ENCODE data around the gene SLC18A3. TPM values are rescaled to one million over a fixed set of nuclear protein-coding genes. Genes with fewer than 3 reads are reported as not detected.

The SLC18A3 gene
- total RNA-seq, 1 experiment from 2014 or later = not detected

GRCh38 chr10:49598164-49598856 lies 11.8 kb upstream of the SLC18A3 start:
- Mint-ChIP-seq H3K9me3 (ENCODE audit: low read depth, unreplicated experiment) (no peaks in the 10 kb centered on the region), H3K27me3 (ENCODE audit: unreplicated experiment) (peaks cover 65% of the 10 kb centered on the region), H3K27ac (ENCODE audit: unreplicated experiment) (no peak overlapping the region), H3K36me3 (ENCODE audit: insufficient read depth, unreplicated experiment) (peaks cover 5% of the 10 kb centered on the region), H3K4me1 (ENCODE audit: low read depth, unreplicated experiment) (peaks cover 21% of the 10 kb centered on the region), H3K4me3 (ENCODE audit: low read depth, unreplicated experiment) (no peak overlapping the region)
- no peak for DNase-seq
- CTCF ChIA-PET = no interaction called here
- TF ChIP-seq, protein P1, sequence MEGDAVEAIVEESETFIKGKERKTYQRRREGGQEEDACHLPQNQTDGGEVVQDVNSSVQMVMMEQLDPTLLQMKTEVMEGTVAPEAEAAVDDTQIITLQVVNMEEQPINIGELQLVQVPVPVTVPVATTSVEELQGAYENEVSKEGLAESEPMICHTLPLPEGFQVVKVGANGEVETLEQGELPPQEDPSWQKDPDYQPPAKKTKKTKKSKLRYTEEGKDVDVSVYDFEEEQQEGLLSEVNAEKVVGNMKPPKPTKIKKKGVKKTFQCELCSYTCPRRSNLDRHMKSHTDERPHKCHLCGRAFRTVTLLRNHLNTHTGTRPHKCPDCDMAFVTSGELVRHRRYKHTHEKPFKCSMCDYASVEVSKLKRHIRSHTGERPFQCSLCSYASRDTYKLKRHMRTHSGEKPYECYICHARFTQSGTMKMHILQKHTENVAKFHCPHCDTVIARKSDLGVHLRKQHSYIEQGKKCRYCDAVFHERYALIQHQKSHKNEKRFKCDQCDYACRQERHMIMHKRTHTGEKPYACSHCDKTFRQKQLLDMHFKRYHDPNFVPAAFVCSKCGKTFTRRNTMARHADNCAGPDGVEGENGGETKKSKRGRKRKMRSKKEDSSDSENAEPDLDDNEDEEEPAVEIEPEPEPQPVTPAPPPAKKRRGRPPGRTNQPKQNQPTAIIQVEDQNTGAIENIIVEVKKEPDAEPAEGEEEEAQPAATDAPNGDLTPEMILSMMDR (IDR thresholded peaks at IDR 0.05; ENCODE audit: unreplicated experiment) = no peak
- BruUV-seq (replicated peaks) = no TSS peak
- intact Hi-C loops (cut with micrococcal nuclease; ENCODE audit: unreplicated experiment) = loop anchor here (10.0 kb wide), 2 partner anchors 166 to 316 kb away; partner anchors contain the start of gene OGDHL

DNA sequence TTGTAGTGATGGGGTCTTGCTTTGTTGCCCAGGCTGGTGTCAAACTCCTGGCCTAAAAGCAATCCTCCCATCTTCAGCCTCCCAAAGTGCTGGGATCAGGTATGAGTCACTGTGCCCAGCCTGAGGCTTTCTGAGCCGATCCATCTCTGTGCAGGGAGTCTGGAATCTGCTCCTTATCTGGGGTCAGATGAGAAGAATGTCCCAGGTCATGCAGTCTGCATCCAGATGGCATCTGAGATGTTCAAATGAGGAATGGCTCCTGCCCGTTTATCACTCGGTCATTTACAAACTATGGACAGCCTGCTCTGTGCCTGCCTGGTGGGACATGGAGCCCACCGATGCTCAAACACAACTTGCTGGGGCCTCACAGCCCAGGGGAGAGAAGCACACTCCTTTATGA lies 11.1 kb upstream of the SLC18A3 start:
- H3K36me3 Mint-ChIP-seq (ENCODE audit: insufficient read depth, unreplicated experiment) = peaks cover 5% of the 10 kb centered on the region
- H3K27me3 Mint-ChIP-seq (ENCODE audit: unreplicated experiment) = peaks cover 72% of the 10 kb centered on the region
- CTCF ChIA-PET = interaction anchor here (0.6 kb wide), 1 partner anchor 80 kb away, joined by 7 read pairs; no protein-coding TSS in a partner anchor
- H3K4me3 Mint-ChIP-seq (ENCODE audit: low read depth, unreplicated experiment) = no peak overlapping the region
- TF ChIP-seq, protein P1 (IDR thresholded peaks at IDR 0.05; ENCODE audit: unreplicated experiment) = no peak
- BruUV-seq (replicated peaks) = no TSS peak
- no peak for DNase-seq
- peaks cover 19% of the 10 kb centered on the region for H3K4me1 Mint-ChIP-seq (ENCODE audit: low read depth, unreplicated experiment)
- no peak overlapping the region for H3K27ac Mint-ChIP-seq (ENCODE audit: unreplicated experiment)
- H3K9me3 Mint-ChIP-seq (ENCODE audit: low read depth, unreplicated experiment) = no peaks in the 10 kb centered on the region
- intact Hi-C loops (cut with micrococcal nuclease; ENCODE audit: unreplicated experiment) = loop anchor here (10.0 kb wide), 2 partner anchors 166 to 316 kb away; partner anchors contain the start of gene OGDHL

GRCh38 chr10:49599546-49599945 lies 10.6 kb upstream of the SLC18A3 start:
- no peak for DNase-seq
- CTCF ChIA-PET = interaction anchor here (1.1 kb wide), 1 partner anchor 145 kb away, joined by 3 read pairs; no protein-coding TSS in a partner anchor
- no peaks in the 10 kb centered on the region for H3K9me3 Mint-ChIP-seq (ENCODE audit: low read depth, unreplicated experiment)
- peaks cover 5% of the 10 kb centered on the region for H3K36me3 Mint-ChIP-seq (ENCODE audit: insufficient read depth, unreplicated experiment)
- no TSS peak for BruUV-seq (replicated peaks)
- TF ChIP-seq, protein P1 (IDR thresholded peaks at IDR 0.05; ENCODE audit: unreplicated experiment) = no peak
- no peak overlapping the region for H3K27ac Mint-ChIP-seq (ENCODE audit: unreplicated experiment)
- no peak overlapping the region for H3K4me3 Mint-ChIP-seq (ENCODE audit: low read depth, unreplicated experiment)
- peaks cover 78% of the 10 kb centered on the region for H3K27me3 Mint-ChIP-seq (ENCODE audit: unreplicated experiment)
- intact Hi-C loops (cut with micrococcal nuclease; ENCODE audit: unreplicated experiment) = loop anchor here (10.0 kb wide), 2 partner anchors 165 to 315 kb away; partner anchors contain the start of gene OGDHL
- H3K4me1 Mint-ChIP-seq (ENCODE audit: low read depth, unreplicated experiment) = peaks cover 19% of the 10 kb centered on the region

- H3K4me1 Mint-ChIP-seq (ENCODE audit: low read depth, unreplicated experiment) = peaks cover 19% of the 10 kb centered on the region
- no TSS peak for BruUV-seq (replicated peaks)
- H3K9me3 Mint-ChIP-seq (ENCODE audit: low read depth, unreplicated experiment) = no peaks in the 10 kb centered on the region
- CTCF ChIA-PET = interaction anchor here (1.1 kb wide), 1 partner anchor 144 kb away, joined by 3 read pairs; no protein-coding TSS in a partner anchor
- no peak overlapping the region for H3K27ac Mint-ChIP-seq (ENCODE audit: unreplicated experiment)
- peaks cover 5% of the 10 kb centered on the region for H3K36me3 Mint-ChIP-seq (ENCODE audit: insufficient read depth, unreplicated experiment)
- TF ChIP-seq, protein P1 (IDR thresholded peaks at IDR 0.05; ENCODE audit: unreplicated experiment) = no peak
- peaks cover 83% of the 10 kb centered on the region for H3K27me3 Mint-ChIP-seq (ENCODE audit: unreplicated experiment)
- H3K4me3 Mint-ChIP-seq (ENCODE audit: low read depth, unreplicated experiment) = no peak overlapping the region
- no peak for DNase-seq
- intact Hi-C loops (cut with micrococcal nuclease; ENCODE audit: unreplicated experiment) = no loop called here
Observed at GRCh38 chr10:49600046-49600445, 10.1 kb upstream of the SLC18A3 start.

All from Calu3 (cell line).